Esophagus squamous epithelium (tissue), 5 donors: ENCODE measurements around the gene DLL3. TPM values are rescaled to one million over a fixed set of nuclear protein-coding genes. Genes with fewer than 3 reads are reported as not detected.

Source experiments
- DNase-seq: peaks from one replicate; lab custom pipeline; 2025; lab: John Stamatoyannopoulos, UW
- H3K27ac ChIP-seq, 4 donors: fragments of 200-600 bp; sonication (generic); one replicate each; pipeline ENCODE4 v1.5.1; 2016 to 2019; ENCODE audit warnings: mild to moderate bottlenecking in 1 of 4
- H3K27me3 ChIP-seq, 4 donors: fragments of 200-600 bp; sonication (generic); 1 replicate in 3 of 4; 2 replicates in 1 of 4; pipeline versions ENCODE4 v1.5.1 to v1.6.0; 2017 to 2021; ENCODE audit warnings: antibody characterized with exemption in 1 of 4
- H3K36me3 ChIP-seq, 3 donors: fragments of 200-600 bp; sonication (generic); one replicate each; pipeline ENCODE4 v1.5.1; 2016 to 2019
- H3K4me1 ChIP-seq, 3 donors: fragments of 200-600 bp; sonication (generic); one replicate each; pipeline ENCODE4 v1.5.1; 2017 to 2019
- H3K4me3 ChIP-seq, 4 donors: fragments of 200-600 bp; sonication (generic); 1 replicate in 3 of 4; 2 replicates in 1 of 4; pipeline ENCODE4 v1.5.1; 2016 to 2019; ENCODE audit warnings: mild to moderate bottlenecking in 2 of 4, moderate library complexity in 1 of 4
- H3K9me3 ChIP-seq, 3 donors: fragments of 200-600 bp; sonication (generic); one replicate each; pipeline ENCODE4 v1.5.1; 2016 to 2019
- POLR2A ChIP-seq, 4 donors: fragments of 450-650 bp; IDR thresholded peaks; one replicate each; pipeline ENCODE4 v1.6.1; 2017; ENCODE audit warnings: antibody characterized with exemption in 4 of 4, mild to moderate bottlenecking in 4 of 4, moderate library complexity in 3 of 4
- WGBS, 2 donors: methylation state at CpG; one replicate each; pipeline ENCODE4 v1.1.5; 2018; 5-methylcytosine and 5-hydroxymethylcytosine counted together
- intact Hi-C: fragments of 100-400 bp; cut with DNase I; formaldehyde crosslinking; loops from one replicate; pipeline ENCODE4 v1.15.0; 2022
- total RNA-seq, 4 donors: library from RNA; depleted of rRNA; stranded (reverse); fragments of >200 nt; gene quantifications; one replicate each; pipeline ENCODE4 v1.1.0, GENCODE V29; 2016
- TF ChIP-seq, protein P1 (sequence below), 6 experiments: fragments of 450-650 bp in 4 of 6; fragments of 200-600 bp in 2 of 6; sonication (generic) in 2 of 6; IDR thresholded peaks; one replicate each; pipeline ENCODE4 v1.5.1; 2016 to 2019; ENCODE audit warnings: antibody characterized with exemption in 6 of 6, mild to moderate bottlenecking in 4 of 6, moderate library complexity in 4 of 6
- donor health status: DM: yes; HTN: yes; CAD: no.

Gene DLL3
- total RNA-seq, 4 donors from 2014 or later, result not detected

DNA sequence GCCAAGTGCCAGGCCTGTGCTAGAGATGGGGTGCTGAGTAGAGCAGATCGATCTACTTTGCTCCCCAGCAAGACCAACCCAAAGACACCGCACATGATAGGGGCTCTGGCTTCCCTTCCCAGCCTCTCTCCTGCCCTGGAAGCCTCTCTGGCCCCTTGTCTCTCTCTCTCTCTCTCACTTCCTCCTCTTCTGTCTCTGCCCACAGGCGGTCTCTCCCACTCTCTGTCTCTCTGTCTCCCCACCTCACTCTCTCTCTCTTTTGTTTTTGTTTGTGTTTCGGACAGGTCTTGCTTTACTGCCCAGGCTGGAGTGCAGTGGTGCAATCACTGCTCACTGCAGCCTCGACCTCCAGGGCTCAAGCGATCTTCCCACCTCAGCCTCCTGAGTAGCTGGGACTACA lies 17.5 kb downstream of the DLL3 start:
- Histone ChIP-seq H3K36me3 (no peaks in the 10 kb centered on the region), H3K9me3 (no peaks in the 10 kb centered on the region), H3K27me3 (peaks cover 6 to 76% (median 24%) of the 10 kb centered on the region in 4 donors), H3K27ac (no peak overlapping the region), H3K4me1 (peaks cover 6 to 18% (median 13%) of the 10 kb centered on the region in 3 donors), H3K4me3 (no peak overlapping the region)
- TF ChIP-seq, protein P1, sequence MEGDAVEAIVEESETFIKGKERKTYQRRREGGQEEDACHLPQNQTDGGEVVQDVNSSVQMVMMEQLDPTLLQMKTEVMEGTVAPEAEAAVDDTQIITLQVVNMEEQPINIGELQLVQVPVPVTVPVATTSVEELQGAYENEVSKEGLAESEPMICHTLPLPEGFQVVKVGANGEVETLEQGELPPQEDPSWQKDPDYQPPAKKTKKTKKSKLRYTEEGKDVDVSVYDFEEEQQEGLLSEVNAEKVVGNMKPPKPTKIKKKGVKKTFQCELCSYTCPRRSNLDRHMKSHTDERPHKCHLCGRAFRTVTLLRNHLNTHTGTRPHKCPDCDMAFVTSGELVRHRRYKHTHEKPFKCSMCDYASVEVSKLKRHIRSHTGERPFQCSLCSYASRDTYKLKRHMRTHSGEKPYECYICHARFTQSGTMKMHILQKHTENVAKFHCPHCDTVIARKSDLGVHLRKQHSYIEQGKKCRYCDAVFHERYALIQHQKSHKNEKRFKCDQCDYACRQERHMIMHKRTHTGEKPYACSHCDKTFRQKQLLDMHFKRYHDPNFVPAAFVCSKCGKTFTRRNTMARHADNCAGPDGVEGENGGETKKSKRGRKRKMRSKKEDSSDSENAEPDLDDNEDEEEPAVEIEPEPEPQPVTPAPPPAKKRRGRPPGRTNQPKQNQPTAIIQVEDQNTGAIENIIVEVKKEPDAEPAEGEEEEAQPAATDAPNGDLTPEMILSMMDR (IDR thresholded peaks at IDR 0.05), result no peak
- 46 to 50% methylated on average over 6 of the region's 6 CpGs for WGBS, 2 donors
- intact Hi-C loops, result no loop called here
- DNase-seq, result no peak

DNA sequence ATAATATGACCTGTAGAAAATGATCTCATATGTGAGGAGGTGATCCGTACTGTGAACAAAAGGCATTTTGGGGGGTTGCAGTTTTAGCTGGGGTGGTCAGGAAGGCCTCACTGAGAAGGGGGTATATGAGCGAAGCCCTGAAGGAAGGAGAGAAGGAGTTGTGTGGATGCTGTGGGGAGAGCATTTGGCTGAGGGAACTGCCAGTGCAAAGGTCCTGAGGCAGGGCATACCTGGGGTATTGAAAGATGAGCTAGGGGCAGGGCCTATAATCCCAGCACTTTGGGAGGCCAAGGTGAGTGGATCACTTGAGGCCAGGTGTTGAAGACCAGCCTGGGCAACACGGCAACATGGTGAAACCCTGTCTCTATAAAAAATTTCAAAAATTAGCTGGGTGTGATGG lies 18.7 kb downstream of the DLL3 start:
- H3K27me3 ChIP-seq, result peaks cover 6 to 65% (median 24%) of the 10 kb centered on the region in 4 donors
- no peak for TF ChIP-seq POLR2A (IDR thresholded peaks at IDR 0.05)
- TF ChIP-seq, protein P1 (IDR thresholded peaks at IDR 0.05), result no peak
- intact Hi-C loops, result no loop called here
- no peak overlapping the region for H3K4me3 ChIP-seq
- no peaks in the 10 kb centered on the region for H3K9me3 ChIP-seq
- H3K27ac ChIP-seq, result no peak overlapping the region
- WGBS, 2 donors, result 67 to 80% methylated on average over 3 of the region's 3 CpGs
- no peak for DNase-seq
- peaks cover 6 to 18% (median 13%) of the 10 kb centered on the region in 3 donors for H3K4me1 ChIP-seq
- H3K36me3 ChIP-seq, result no peaks in the 10 kb centered on the region

DNA sequence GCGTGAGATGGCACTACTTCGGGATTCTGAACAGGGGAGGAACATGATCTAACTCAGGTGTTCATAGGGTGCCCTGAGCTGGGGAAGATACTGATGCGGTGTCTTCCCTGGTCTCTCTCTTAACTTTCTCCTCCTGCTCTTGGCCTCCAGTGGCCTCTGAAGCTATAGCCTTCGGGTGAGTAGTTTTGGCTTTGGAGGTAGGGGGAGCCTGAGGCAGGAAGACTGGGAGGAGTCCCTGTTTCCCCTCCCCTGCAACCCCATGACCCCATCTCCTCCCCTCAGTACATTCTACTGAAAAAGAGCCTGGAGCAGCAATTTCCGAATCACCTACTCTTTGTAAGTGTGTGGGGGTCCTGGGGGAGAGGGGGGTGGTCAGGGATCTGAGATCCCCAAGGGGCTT lies 19.7 kb downstream of the DLL3 start:
- intact Hi-C loops, result no loop called here
- Histone ChIP-seq H3K4me1 (peaks cover 6 to 18% (median 13%) of the 10 kb centered on the region in 3 donors), H3K27ac (no peak overlapping the region), H3K36me3 (no peaks in the 10 kb centered on the region), H3K27me3 (peaks cover 6 to 55% (median 24%) of the 10 kb centered on the region in 4 donors), H3K4me3 (no peak overlapping the region), H3K9me3 (no peaks in the 10 kb centered on the region)
- WGBS, 2 donors, result 22 to 47% methylated on average over 5 of the region's 5 CpGs
- no peak for DNase-seq
- no peak for TF ChIP-seq POLR2A (IDR thresholded peaks at IDR 0.05)
- TF ChIP-seq, protein P1 (IDR thresholded peaks at IDR 0.05), result no peak

DNA sequence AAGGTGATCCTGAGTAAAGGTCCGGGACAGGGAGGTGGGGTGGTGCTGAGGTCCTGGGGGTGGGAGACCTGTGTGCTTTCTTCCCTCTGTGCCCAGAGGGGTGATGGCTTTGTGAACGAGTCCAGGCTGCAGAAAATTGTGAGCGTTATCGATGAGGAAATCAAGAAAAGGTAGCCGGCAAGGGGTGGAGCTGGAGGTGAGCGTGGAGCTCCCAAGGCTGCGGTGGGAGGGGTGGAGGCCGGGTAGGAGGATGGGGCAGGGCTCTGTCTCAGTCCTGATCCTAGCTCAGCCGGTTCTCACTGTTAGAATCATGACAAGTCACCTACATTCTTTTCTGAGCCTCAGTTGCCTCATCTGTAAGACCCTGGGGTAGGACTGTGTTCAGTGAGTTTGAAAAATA lies 20.2 kb downstream of the DLL3 start:
- Histone ChIP-seq H3K36me3 (no peaks in the 10 kb centered on the region), H3K9me3 (no peaks in the 10 kb centered on the region), H3K27ac (no peak overlapping the region), H3K4me1 (peaks cover 6 to 18% (median 13%) of the 10 kb centered on the region in 3 donors), H3K27me3 (peaks cover 6 to 50% (median 21%) of the 10 kb centered on the region in 4 donors), H3K4me3 (no peak overlapping the region)
- intact Hi-C loops, result no loop called here
- DNase-seq, result no peak
- TF ChIP-seq, protein P1 (IDR thresholded peaks at IDR 0.05), result no peak
- TF ChIP-seq POLR2A (IDR thresholded peaks at IDR 0.05), result no peak
- 46 to 66% methylated on average over 6 to 9 of the region's 9 CpGs for WGBS, 2 donors

DNA sequence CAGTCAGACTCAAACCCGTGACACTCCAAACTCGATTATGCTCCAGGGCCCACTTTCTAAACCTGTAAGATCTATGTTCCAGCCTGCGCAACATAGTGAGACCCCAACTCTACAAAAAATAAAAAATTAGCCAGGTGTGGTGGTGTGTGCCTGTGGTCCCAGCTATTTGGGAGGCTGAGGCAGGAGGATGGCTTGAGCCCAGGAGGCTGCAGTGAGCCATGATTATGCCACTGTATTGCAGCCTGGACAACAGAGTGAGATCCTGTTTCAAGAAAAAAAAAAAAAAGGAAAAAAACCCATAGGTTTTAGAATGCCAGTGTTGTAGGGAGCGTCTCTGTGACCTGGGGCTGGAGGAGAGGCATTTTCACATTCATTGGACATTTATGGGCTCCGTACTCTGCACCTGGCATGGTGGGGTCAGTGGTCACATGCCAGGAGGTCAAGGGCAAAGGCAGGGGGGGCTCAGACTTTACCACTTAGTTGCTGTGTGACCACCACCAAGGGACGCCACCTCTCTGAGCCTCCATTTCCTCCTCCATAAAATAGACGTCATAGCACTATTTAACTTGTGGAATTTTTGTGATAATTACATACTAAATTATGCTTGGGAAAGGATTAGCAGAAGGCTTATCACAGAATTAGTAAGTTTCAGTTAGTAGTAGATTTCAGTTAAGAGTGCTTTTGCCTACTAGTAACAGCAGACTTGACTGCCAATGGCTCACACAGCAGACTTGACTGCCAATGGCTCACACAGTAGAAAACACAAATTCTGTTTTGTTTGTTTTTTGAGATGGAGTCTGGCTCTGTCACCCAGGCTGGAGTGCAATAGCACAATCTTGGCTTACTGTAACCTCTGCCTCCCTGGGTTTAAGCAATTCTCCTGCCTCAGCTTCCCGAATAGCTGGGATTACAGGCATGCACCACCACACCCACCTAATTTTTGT lies 22.1 kb downstream of the DLL3 start:
- Histone ChIP-seq H3K36me3 (no peaks in the 10 kb centered on the region), H3K4me1 (peaks cover 0 to 5% (median 1%) of the 10 kb centered on the region in 3 donors), H3K9me3 (no peaks in the 10 kb centered on the region), H3K27me3 (peaks cover 0 to 31% (median 5%) of the 10 kb centered on the region in 4 donors), H3K4me3 (no peak overlapping the region), H3K27ac (no peak overlapping the region)
- intact Hi-C loops, result no loop called here
- no peak for TF ChIP-seq POLR2A (IDR thresholded peaks at IDR 0.05)
- TF ChIP-seq, protein P1 (IDR thresholded peaks at IDR 0.05), result no peak
- DNase-seq, result no peak
- WGBS, 2 donors, result 76 to 84% methylated on average over 7 to 8 of the region's 8 CpGs
